Amniotic stem cell (primary cell): ENCODE data around the gene KCTD4.
A peak's percentile ranks its signal among the peaks of the same experiment; 100 is the strongest.

Source experiments
- DNase-seq: peaks from one replicate; lab custom pipeline; 2025; lab: John Stamatoyannopoulos, UW

KCTD4 gene

DNA sequence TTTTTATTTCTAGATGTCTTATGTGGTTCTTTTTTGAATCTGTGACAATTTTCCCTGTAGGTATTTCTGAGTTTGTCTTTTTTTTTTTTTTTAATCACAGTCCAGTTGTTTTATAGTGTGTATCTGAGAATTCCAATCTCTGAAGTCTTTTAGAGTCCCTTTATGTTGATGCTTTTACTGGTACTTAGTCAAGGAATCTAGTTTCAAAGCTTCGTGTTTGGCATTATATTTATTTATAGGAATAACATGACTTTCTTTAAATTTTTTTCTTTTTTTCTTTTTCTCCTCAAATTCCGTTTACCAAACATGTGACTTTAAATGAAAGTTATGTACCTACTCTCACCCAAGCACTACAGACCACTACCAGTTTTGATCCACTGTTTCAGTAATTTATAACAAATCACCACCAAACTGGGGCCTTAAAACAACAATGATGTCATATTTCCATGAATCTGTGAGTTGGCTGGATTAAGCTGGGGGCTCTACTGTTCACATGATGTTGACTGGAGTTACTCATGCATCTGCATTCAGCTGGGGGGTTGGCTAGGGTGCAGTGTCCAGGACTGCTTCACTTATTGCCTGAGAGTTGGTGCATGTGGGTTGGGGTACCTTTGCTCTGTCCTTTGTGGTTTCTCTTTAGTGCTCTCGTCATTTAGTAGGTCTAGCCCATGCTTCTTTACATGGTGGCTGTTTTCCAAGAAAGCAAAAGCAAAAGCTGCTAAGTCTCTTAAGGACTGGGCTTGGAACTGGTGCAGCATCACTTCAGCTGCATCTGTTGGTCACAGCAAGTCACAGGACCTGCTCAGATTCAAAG lies 22.3 kb downstream of the KCTD4 start:
- peak; percentile 29 for DNase-seq

GRCh38 chr13:45174478-45174877 lies 26.4 kb downstream of the KCTD4 start:
- DNase-seq: no peak

DNA sequence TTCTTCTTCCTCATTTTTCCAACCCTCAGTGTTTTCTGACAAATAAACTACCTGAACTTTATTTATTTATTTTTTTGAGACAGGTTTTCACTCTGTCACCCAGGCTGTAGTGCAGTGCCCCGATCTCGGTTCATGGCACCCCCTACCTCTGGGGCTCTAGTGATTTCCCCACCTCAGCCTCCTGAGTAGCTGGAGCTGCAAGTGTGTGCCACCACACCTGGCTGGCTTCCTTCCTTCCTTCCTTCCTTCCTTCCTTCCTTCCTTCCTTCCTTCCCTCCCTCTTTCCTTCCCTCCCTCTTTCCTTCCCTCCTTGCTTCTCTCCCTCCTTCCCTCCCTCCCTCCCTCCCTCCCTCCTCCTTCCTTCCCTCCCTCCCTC lies 32.3 kb downstream of the KCTD4 start:
- no peak for DNase-seq

DNA sequence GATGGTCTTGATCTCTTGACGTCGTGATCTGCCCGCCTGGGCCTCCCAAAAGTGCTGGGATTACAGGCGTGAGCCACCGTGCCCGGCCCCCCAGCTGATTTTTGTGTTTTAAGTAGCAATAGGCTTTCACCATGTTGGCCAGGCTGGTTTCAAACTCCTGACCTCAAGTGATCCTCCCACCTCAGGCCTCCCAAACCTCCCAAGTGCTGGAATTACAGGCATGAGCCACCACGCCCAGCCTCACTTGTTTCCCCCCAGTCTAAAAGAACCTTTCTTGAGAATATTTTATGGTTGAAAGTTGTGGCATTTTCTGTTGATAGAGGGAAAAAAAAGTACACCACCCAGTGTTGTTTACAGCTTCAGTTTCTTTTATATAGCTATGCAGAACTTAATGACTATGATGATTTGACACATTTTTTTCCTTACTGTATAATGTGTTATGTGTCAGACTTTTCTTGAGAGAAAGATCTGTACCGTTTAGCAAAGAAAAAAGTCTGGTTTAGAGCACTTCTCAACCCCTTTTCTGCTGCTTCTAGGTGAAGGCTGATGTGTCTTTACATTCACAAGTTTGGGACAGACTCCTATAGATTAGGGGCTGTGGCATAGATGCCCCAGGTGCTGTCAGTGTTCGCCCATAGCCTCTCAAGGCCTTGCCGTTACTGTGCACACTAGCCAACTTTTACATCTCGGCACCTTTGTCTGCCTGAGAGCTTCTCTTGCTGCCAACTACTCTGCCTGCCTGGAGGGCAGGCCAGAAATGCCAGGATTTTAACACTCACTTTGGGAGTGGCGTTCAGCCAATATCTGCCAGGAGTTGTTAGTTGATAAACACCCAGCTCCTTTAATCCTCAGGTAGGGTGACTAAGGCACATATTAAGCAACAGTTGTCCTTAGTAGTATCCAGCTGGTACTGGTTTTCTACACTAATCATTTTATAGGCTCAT lies 33.0 kb downstream of the KCTD4 start:
- DNase-seq: no peak

GRCh38 chr13:45166858-45167257 lies 34.0 kb downstream of the KCTD4 start:
- DNase-seq: no peak

DNA sequence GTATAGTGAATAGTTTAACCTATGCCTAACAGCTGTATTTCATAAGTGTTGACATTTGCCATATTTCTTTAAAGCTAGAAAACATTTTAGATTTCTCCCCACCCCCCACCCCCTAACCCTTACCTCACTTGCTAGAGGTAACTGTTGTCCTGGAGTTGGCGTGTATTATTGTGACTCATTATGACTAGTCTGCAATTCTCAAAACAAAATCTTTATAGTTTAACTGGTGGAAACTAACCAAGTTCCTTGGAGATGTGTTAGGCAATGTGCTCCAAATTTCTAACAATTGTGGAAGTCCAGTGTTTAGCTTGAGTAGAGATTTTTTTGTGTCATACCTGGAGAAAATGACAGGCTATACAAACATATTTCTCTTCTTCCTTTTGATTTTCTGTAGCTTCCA lies 38.0 kb downstream of the KCTD4 start:
- DNase-seq: peak; percentile 21

DNA sequence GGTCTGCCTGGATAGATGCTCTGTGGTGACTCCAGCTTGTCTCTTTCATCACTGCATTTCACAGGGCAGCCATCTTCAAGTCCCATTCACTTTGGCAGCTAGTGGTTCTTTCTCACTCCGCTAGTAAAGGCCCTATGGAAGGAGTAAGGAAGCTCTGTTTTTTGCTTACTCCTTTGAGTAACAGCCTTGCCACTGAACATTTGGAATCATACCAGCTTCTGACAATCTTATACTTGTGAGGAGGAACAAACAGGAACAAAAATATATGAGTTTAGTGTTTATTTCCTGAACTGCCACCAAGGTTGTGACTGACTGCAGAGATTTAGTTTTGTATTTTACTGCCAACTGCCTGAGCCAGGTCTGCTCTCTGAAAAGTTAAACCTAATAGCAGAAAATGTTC lies 38.7 kb downstream of the KCTD4 start:
- no peak for DNase-seq

DNA sequence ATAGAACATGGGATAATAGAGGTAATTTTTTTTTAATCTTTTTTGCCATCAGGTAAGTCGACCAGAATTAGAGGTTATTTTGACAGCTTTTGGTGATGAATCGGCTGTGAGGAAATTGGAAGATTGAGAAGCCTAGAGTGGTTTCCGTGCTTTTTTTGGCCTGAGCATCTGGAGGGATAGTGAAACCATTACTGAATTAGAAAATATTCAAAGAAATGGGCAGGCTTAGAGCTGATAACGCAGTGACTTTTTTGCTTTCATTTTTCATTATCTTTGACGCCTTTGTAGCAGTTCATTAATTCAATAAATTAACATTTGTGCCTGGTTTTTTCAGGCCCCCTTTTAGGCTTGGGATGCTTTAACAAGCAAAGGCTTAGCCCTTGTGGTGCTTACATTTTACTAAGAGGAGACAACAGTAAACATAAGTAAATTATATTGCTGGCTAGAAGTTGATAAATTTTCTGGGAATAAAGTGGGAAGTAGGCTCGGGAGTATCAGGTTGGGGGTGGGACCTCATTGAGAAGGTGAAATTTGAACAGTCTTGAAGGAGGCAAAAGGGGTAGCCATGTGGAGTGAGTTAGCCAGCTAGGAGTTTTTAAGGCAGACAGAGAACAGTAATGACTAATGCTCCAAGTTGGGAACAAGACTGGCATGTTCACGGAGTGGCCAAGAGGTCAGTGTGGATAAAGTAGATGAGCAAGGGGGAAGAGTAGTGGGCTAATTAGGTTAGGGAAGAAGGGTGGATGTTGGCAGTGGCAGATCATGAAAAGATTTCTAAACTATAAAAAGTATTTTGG lies 44.1 kb downstream of the KCTD4 start:
- no peak for DNase-seq

DNA sequence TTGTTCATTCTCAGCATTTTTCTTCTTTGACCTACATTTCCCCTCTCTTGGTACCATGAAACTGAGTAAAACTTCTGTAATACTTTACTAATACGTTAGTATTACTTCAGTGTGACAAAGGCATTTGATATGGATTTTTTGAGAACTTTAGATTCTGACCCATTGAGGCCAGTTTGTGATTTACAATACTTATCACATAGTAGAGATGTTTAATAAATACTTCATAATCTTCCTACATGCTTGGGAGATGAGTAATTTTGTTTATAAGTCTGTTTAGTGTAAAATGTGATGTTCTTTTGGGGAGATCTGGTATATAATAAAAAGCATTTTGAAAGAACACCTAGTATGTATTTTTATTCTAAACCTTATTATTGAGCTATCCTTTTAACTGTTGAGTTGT lies 50.9 kb downstream of the KCTD4 start:
- no peak for DNase-seq

- no peak for DNase-seq
Observed at GRCh38 chr13:45143346-45143751, 57.5 kb downstream of the KCTD4 start.
